ENCODE data around the gene MEN1. TPM values are rescaled to one million over a fixed set of nuclear protein-coding genes. Genes with fewer than 3 reads are reported as not detected.

Gene MEN1
- total and polyA plus RNA-seq, 2 of the 13 experiments (the other 11 are each of a cell fraction or from before 2014, with no cell fraction given), result 20.5 to 27.3 TPM

- peak overlapping the region; percentile 44; the same call in 1 of the 2 replicates for H3K9ac ChIP-seq (ENCODE audit: insufficient read depth, low read depth, low read length)
- peak overlapping the region in 1 of 3 experiments; percentile 84; a peak in 1 of 6 replicates for H3K4me3 ChIP-seq (replicated peaks in 1 of 3; ENCODE audit: insufficient read depth in 1 of 3, low read depth in 2 of 3, low read length in 3 of 3)
Measured at GRCh38 chr11:64842366-64842759, 32.0 kb upstream of the MEN1 start.

More at GRCh38 chr11:64842366-64842759, 32.0 kb upstream of the MEN1 start:
- Histone ChIP-seq H3K79me2 (ENCODE audit: insufficient read depth, low read length) (no peaks in the 10 kb centered on the region), H3K4me2 (ENCODE audit: low read depth, low read length) (peak overlapping the region; percentile 99), H3K4me1 (ENCODE audit: insufficient read depth, low read length) (peaks cover 51% of the 10 kb centered on the region), H3K27me3 (ENCODE audit: control insufficient read depth in 1 of 2, insufficient read depth in 2 of 2, low read length in 2 of 2) (no peaks in the 10 kb centered on the region; a peak in 2 of 5 replicates), H2AFZ (ENCODE audit: low read length) (no peak overlapping the region), H3K27ac (ENCODE audit: extremely low read length, insufficient read depth, low read length) (peak overlapping the region; percentile 15), H3K36me3 (replicated peaks in 1 of 2; ENCODE audit: control insufficient read depth in 1 of 2, insufficient read depth in 2 of 2, low read length in 2 of 2) (no peaks in the 10 kb centered on the region), H4K20me1 (ENCODE audit: insufficient read depth, low read length) (no peaks in the 10 kb centered on the region), H3K9me3 (ENCODE audit: low read length) (no peaks in the 10 kb centered on the region)
- no peak for DNase-seq (ENCODE audit: low spot score)
- POLR2A ChIA-PET, result interaction anchor here (1.0 to 2.5 kb wide), 7 partner anchors 8 to 172 kb away, joined by 3 to 6 read pairs (median 5); partner anchors contain the start of genes ARL2 and MAP4K2
- intact Hi-C loops (cut with micrococcal nuclease; ENCODE audit: unreplicated experiment), result loop anchor here (10.0 kb wide), 1 partner anchor 58 kb away; no protein-coding TSS in a partner anchor
- in situ Hi-C loops (cut with HindIII; ENCODE audit: extremely low pct_ligation_motif_present, low pct_unique_long_range_greater_than_20kb), result loop anchor here (5.0 kb wide), 1 partner anchor 40 kb away; the partner anchor contains the start of gene MAP4K2
- 77% methylated on average over 4 of the region's 6 CpGs for WGBS (ENCODE audit: low lambda C conversion rate)
- CTCF ChIA-PET (ENCODE audit: low intra/inter-chr PET ratio, low total read pairs), result interaction anchor here (0.5 to 1.9 kb wide), 2 partner anchors 11 to 52 kb away, joined by 3 to 8 read pairs; no protein-coding TSS in a partner anchor
- no peak for FAIRE-seq
- ATAC-seq, result no peak
- TF ChIP-seq GABPB1 (CRISPR knock-in tag; IDR thresholded peaks at IDR 0.05), result 0 out of 2 replicates have a peak, but pooled peaks have one; percentile 17
- TF ChIP-seq GTF2F1 (IDR thresholded peaks at IDR 0.05; ENCODE audit: low read length), result no peak
- TF ChIP-seq ZNF558 (CRISPR knock-in tag; IDR thresholded peaks at IDR 0.05; ENCODE audit: borderline replicate concordance), result no peak
- TF ChIP-seq SOX5 (CRISPR knock-in tag; IDR thresholded peaks at IDR 0.05; ENCODE audit: borderline replicate concordance), result no peak
- TF ChIP-seq IRF2 (CRISPR knock-in tag; IDR thresholded peaks at IDR 0.05), result no peak
- TF ChIP-seq NBN (conservative IDR thresholded peaks at IDR 0.05), result no peak
- no peak for TF ChIP-seq ZNF7 (CRISPR knock-in tag; IDR thresholded peaks at IDR 0.05)
- no peak for TF ChIP-seq TGIF2 (CRISPR knock-in tag; IDR thresholded peaks at IDR 0.05)
- no peak for TF ChIP-seq FOXJ3 (CRISPR knock-in tag; IDR thresholded peaks at IDR 0.05; ENCODE audit: borderline replicate concordance)
- TF ChIP-seq ZNF563 (CRISPR knock-in tag; IDR thresholded peaks at IDR 0.05), result 0 out of 2 replicates have a peak, but pooled peaks have one; percentile 2
- peak; percentile 27; the same call in 1 of the 2 replicates for TF ChIP-seq ZSCAN21 (CRISPR knock-in tag; IDR thresholded peaks at IDR 0.05; ENCODE audit: borderline replicate concordance)
- TF ChIP-seq BHLHE40 (IDR thresholded peaks at IDR 0.05; ENCODE audit: low read length), result no peak
- TF ChIP-seq MYC (CRISPR knock-in tag; IDR thresholded peaks at IDR 0.05; ENCODE audit: borderline replicate concordance), result 0 out of 2 replicates have a peak, but pooled peaks have one; percentile 11
- TF ChIP-seq ZNF281 (CRISPR knock-in tag; IDR thresholded peaks at IDR 0.05; ENCODE audit: borderline replicate concordance), result no peak
- no peak for TF ChIP-seq FOXA1 (IDR thresholded peaks at IDR 0.05)
- no peak for TF ChIP-seq FOXA1 (CRISPR knock-in tag; IDR thresholded peaks at IDR 0.05)
- no peak for TF ChIP-seq ZFP91 (CRISPR knock-in tag; IDR thresholded peaks at IDR 0.05; ENCODE audit: borderline replicate concordance)
- TF ChIP-seq POLR2AphosphoS5 (IDR thresholded peaks at IDR 0.05; ENCODE audit: low read depth, low read length), result no peak
- TF ChIP-seq ZNF253 (CRISPR knock-in tag; IDR thresholded peaks at IDR 0.05; ENCODE audit: borderline replicate concordance), result 0 out of 2 replicates have a peak, but pooled peaks have one; percentile 36
- no TSS peak for BruUV-seq (replicated peaks)

Data from HepG2 (cell line).